NCI-H2227 (cell line): ENCODE results near the gene ZNF420.
"Not testable (repeated sequence)": the region's sequence is repeated elsewhere in the genome, so short reads cannot be mapped to it uniquely, and the experiment has no call there.

ENCODE experiments used
- DNase-seq: peaks from one replicate; lab custom pipeline; 2025; ENCODE audit not compliant: unreplicated experiment; lab: John Stamatoyannopoulos, UW

ZNF420 gene

GRCh38 chr19:37077934-37078716 lies at the start of gene ZNF420:
Gene ZNF420, plus strand, starts transcription at chr19:37078433. Its CDS starts 10,686 bp downstream, at chr19:37089119.
- peak; percentile 96 for DNase-seq

- no peak for DNase-seq
Measured at GRCh38 chr19:37045140-37045539, 33.1 kb upstream of the ZNF420 start.

- DNase-seq, result no peak
Measured at GRCh38 chr19:37055330-37055729, 22.9 kb upstream of the ZNF420 start.

GRCh38 chr19:37056776-37057175 lies 21.5 kb upstream of the ZNF420 start:
- no peak for DNase-seq

GRCh38 chr19:37059142-37059541 lies 19.1 kb upstream of the ZNF420 start:
- no peak for DNase-seq

- DNase-seq, result not testable (repeated sequence)
Measured at GRCh38 chr19:37064886-37065285, 13.3 kb upstream of the ZNF420 start.

GRCh38 chr19:37074111-37074510 lies 4.1 kb upstream of the ZNF420 start:
- no peak for DNase-seq

GRCh38 chr19:37074819-37075362 lies 3.3 kb upstream of the ZNF420 start:
- no peak for DNase-seq

- DNase-seq, result not testable (repeated sequence)
Measured at GRCh38 chr19:37076524-37076923, 1.7 kb upstream of the ZNF420 start.

- no peak for DNase-seq
Measured at GRCh38 chr19:37077501-37077933, 716 bp upstream of the ZNF420 start.

GRCh38 chr19:37078717-37079032 lies 442 bp downstream of the ZNF420 start:
- DNase-seq, result no peak

GRCh38 chr19:37079238-37079637 lies 1.0 kb downstream of the ZNF420 start:
- no peak for DNase-seq

GRCh38 chr19:37082307-37082706 lies 4.1 kb downstream of the ZNF420 start:
- DNase-seq, result no peak

GRCh38 chr19:37087110-37087509 lies 8.9 kb downstream of the ZNF420 start:
- DNase-seq, result no peak

GRCh38 chr19:37095859-37096258 lies 17.6 kb downstream of the ZNF420 start:
- DNase-seq, result no peak

GRCh38 chr19:37098570-37098969 lies 20.3 kb downstream of the ZNF420 start:
- DNase-seq, result no peak

- DNase-seq, result not testable (repeated sequence)
Measured at GRCh38 chr19:37104135-37104534, 25.9 kb downstream of the ZNF420 start.

- DNase-seq, result not testable (repeated sequence)
Measured at GRCh38 chr19:37111753-37112152, 33.5 kb downstream of the ZNF420 start.

- no peak for DNase-seq
Measured at GRCh38 chr19:37114001-37114400, 35.8 kb downstream of the ZNF420 start.

- DNase-seq, result not testable (repeated sequence)
Measured at GRCh38 chr19:37122093-37122492, 43.9 kb downstream of the ZNF420 start.

GRCh38 chr19:37127999-37128820 lies 50.0 kb downstream of the ZNF420 start:
- DNase-seq, result no peak

GRCh38 chr19:37128821-37129177 lies 50.6 kb downstream of the ZNF420 start:
- DNase-seq, result no peak
